ENCODE results near the gene HAVCR2. TPM values are rescaled to one million over a fixed set of nuclear protein-coding genes. Genes with fewer than 3 reads are reported as not detected.
A peak's percentile ranks its signal among the peaks of the same experiment; 100 is the strongest.

HAVCR2 gene
- total and polyA plus RNA-seq, 10 of the 15 experiments (the other 5 are each of a cell fraction or from before 2014, with no cell fraction given), result 5.2 to 7.5 (median 6.9) TPM

- TF ChIP-seq IKZF2 (IDR thresholded peaks at IDR 0.05), result 0 out of 4 replicates have a peak, but pooled peaks have one; percentile 16 to 36
- TF ChIP-seq ETV6 (conservative IDR thresholded peaks at IDR 0.05 in 1 of 2, IDR thresholded peaks at IDR 0.05 in 1 of 2; ENCODE audit: borderline replicate concordance in 1 of 2, low read depth in 1 of 2), result no peak
- TF ChIP-seq SIN3A (IDR thresholded peaks at IDR 0.05; ENCODE audit: low read depth, low read length), result no peak
- TF ChIP-seq ZBTB40 (IDR thresholded peaks at IDR 0.05; ENCODE audit: borderline replicate concordance), result no peak
- TF ChIP-seq E2F4 (IDR thresholded peaks at IDR 0.05; ENCODE audit: low read depth, low read length), result no peak
- no peak for TF ChIP-seq TBL1XR1 (IDR thresholded peaks at IDR 0.05; ENCODE audit: low read depth, low read length)
- peak; percentile 24 for TF ChIP-seq JUNB (IDR thresholded peaks at IDR 0.05)
- no peak for TF ChIP-seq MXI1 (IDR thresholded peaks at IDR 0.05; ENCODE audit: low read depth, low read length)
- 0 out of 2 replicates have a peak, but pooled peaks have one; percentile 29 for TF ChIP-seq EED (IDR thresholded peaks at IDR 0.05; ENCODE audit: low read depth)
- TF ChIP-seq ELK1 (IDR thresholded peaks at IDR 0.05; ENCODE audit: low read depth, low read length), result no peak
- no peak for TF ChIP-seq IRF3 (IDR thresholded peaks at IDR 0.05)
- TF ChIP-seq NR2F1 (conservative IDR thresholded peaks at IDR 0.05), result peak; percentile 46; the same call in 1 of the 2 replicates
- no peak for TF ChIP-seq FOS (IDR thresholded peaks at IDR 0.05; ENCODE audit: borderline replicate concordance, extremely low read depth, insufficient read length)
- no peak for TF ChIP-seq HCFC1 (IDR thresholded peaks at IDR 0.05; ENCODE audit: low read length)
- peak; percentile 37; the same call in 1 of the 2 replicates for TF ChIP-seq NFIC (IDR thresholded peaks at IDR 0.05; ENCODE audit: low read depth, low read length)
- no peak for TF ChIP-seq ZNF274 (IDR thresholded peaks at IDR 0.05; ENCODE audit: insufficient read depth, insufficient read length)
- no peak for TF ChIP-seq NR2C1 (IDR thresholded peaks at IDR 0.05)
- TF ChIP-seq MLLT1 (IDR thresholded peaks at IDR 0.05), result no peak
Measured at GRCh38 chr5:157115012-157115411, 6.2 kb upstream of the HAVCR2 start (continued).

Measured in GM12878 (cell line).